Mucosa of stomach (tissue), 1 donor: ENCODE results near the gene ASCC3.

Source experiments
- H3K27me3 ChIP-seq: one replicate; pipeline ENCODE4 v1.7.0; 2013; ENCODE audit warnings: mild to moderate bottlenecking, low read length; ENCODE audit not compliant: control insufficient read depth, insufficient read depth
- H3K36me3 ChIP-seq: one replicate; pipeline ENCODE4 v1.7.0; 2013; ENCODE audit warnings: low read length; ENCODE audit not compliant: control insufficient read depth, insufficient read depth
- H3K4me1 ChIP-seq: one replicate; pipeline ENCODE4 v1.7.0; 2013; ENCODE audit warnings: mild to moderate bottlenecking, low read length; ENCODE audit not compliant: control insufficient read depth, insufficient read depth
- H3K4me3 ChIP-seq: one replicate; pipeline ENCODE4 v1.7.0; 2013; ENCODE audit warnings: low read length
- H3K9ac ChIP-seq: one replicate; pipeline ENCODE4 v1.7.0; 2013; ENCODE audit warnings: mild to moderate bottlenecking, low read length, moderate library complexity
- H3K9me3 ChIP-seq: one replicate; pipeline ENCODE4 v1.7.0; 2013; ENCODE audit warnings: mild to moderate bottlenecking, low read length, moderate library complexity; ENCODE audit not compliant: control insufficient read depth
- donor health status: Pancreatic carcinoma.

Gene ASCC3

GRCh38 chr6:100695445-100695844 lies 185.7 kb downstream of the ASCC3 start:
- H3K4me1 ChIP-seq: no peaks in the 10 kb centered on the region
- no peaks in the 10 kb centered on the region for H3K9me3 ChIP-seq
- H3K4me3 ChIP-seq: no peak overlapping the region
- H3K36me3 ChIP-seq: no peaks in the 10 kb centered on the region
- H3K27me3 ChIP-seq: no peaks in the 10 kb centered on the region
- no peak overlapping the region for H3K9ac ChIP-seq

- H3K27me3 ChIP-seq: no peaks in the 10 kb centered on the region
- H3K9me3 ChIP-seq: no peaks in the 10 kb centered on the region
- no peak overlapping the region for H3K9ac ChIP-seq
- H3K36me3 ChIP-seq: no peaks in the 10 kb centered on the region
- no peaks in the 10 kb centered on the region for H3K4me1 ChIP-seq
- H3K4me3 ChIP-seq: no peak overlapping the region
These were observed 187.7 kb downstream of the ASCC3 start for GRCh38 chr6:100693249-100693927.

GRCh38 chr6:100691972-100692371 lies 189.2 kb downstream of the ASCC3 start:
- no peaks in the 10 kb centered on the region for H3K36me3 ChIP-seq
- no peaks in the 10 kb centered on the region for H3K27me3 ChIP-seq
- H3K4me1 ChIP-seq: no peaks in the 10 kb centered on the region
- no peak overlapping the region for H3K9ac ChIP-seq
- H3K4me3 ChIP-seq: no peak overlapping the region
- H3K9me3 ChIP-seq: no peaks in the 10 kb centered on the region

GRCh38 chr6:100686216-100686615 lies 194.9 kb downstream of the ASCC3 start:
- no peaks in the 10 kb centered on the region for H3K4me1 ChIP-seq
- H3K27me3 ChIP-seq: no peaks in the 10 kb centered on the region
- H3K9me3 ChIP-seq: no peaks in the 10 kb centered on the region
- no peak overlapping the region for H3K9ac ChIP-seq
- H3K36me3 ChIP-seq: no peaks in the 10 kb centered on the region
- H3K4me3 ChIP-seq: no peak overlapping the region

GRCh38 chr6:100685747-100686146 lies 195.4 kb downstream of the ASCC3 start:
- H3K9ac ChIP-seq: no peak overlapping the region
- no peaks in the 10 kb centered on the region for H3K9me3 ChIP-seq
- no peak overlapping the region for H3K4me3 ChIP-seq
- no peaks in the 10 kb centered on the region for H3K36me3 ChIP-seq
- no peaks in the 10 kb centered on the region for H3K27me3 ChIP-seq
- no peaks in the 10 kb centered on the region for H3K4me1 ChIP-seq

- H3K36me3 ChIP-seq: no peaks in the 10 kb centered on the region
- H3K27me3 ChIP-seq: no peaks in the 10 kb centered on the region
- no peaks in the 10 kb centered on the region for H3K4me1 ChIP-seq
- H3K9ac ChIP-seq: no peak overlapping the region
- H3K4me3 ChIP-seq: no peak overlapping the region
- no peaks in the 10 kb centered on the region for H3K9me3 ChIP-seq
These were observed 201.0 kb downstream of the ASCC3 start for GRCh38 chr6:100680163-100680562.

- H3K4me1 ChIP-seq: no peaks in the 10 kb centered on the region
- no peaks in the 10 kb centered on the region for H3K27me3 ChIP-seq
- H3K9ac ChIP-seq: no peak overlapping the region
- no peak overlapping the region for H3K4me3 ChIP-seq
- H3K36me3 ChIP-seq: no peaks in the 10 kb centered on the region
- no peaks in the 10 kb centered on the region for H3K9me3 ChIP-seq
These were observed 203.1 kb downstream of the ASCC3 start for GRCh38 chr6:100678027-100678426.

- no peak overlapping the region for H3K9ac ChIP-seq
- H3K36me3 ChIP-seq: no peaks in the 10 kb centered on the region
- no peaks in the 10 kb centered on the region for H3K27me3 ChIP-seq
- no peak overlapping the region for H3K4me3 ChIP-seq
- no peaks in the 10 kb centered on the region for H3K9me3 ChIP-seq
- H3K4me1 ChIP-seq: no peaks in the 10 kb centered on the region
These were observed 203.9 kb downstream of the ASCC3 start for GRCh38 chr6:100677240-100677639.

- no peak overlapping the region for H3K4me3 ChIP-seq
- no peak overlapping the region for H3K9ac ChIP-seq
- no peaks in the 10 kb centered on the region for H3K4me1 ChIP-seq
- no peaks in the 10 kb centered on the region for H3K36me3 ChIP-seq
- no peaks in the 10 kb centered on the region for H3K27me3 ChIP-seq
- no peaks in the 10 kb centered on the region for H3K9me3 ChIP-seq
These were observed 207.5 kb downstream of the ASCC3 start for GRCh38 chr6:100673641-100674040.

- Histone ChIP-seq H3K27me3 (no peaks in the 10 kb centered on the region), H3K4me1 (no peaks in the 10 kb centered on the region), H3K4me3 (no peak overlapping the region), H3K36me3 (no peaks in the 10 kb centered on the region), H3K9me3 (no peaks in the 10 kb centered on the region), H3K9ac (no peak overlapping the region)
These were observed 209.4 kb downstream of the ASCC3 start for GRCh38 chr6:100671740-100672139.

GRCh38 chr6:100670056-100670455 lies 211.1 kb downstream of the ASCC3 start:
- Histone ChIP-seq H3K4me1 (no peaks in the 10 kb centered on the region), H3K36me3 (no peaks in the 10 kb centered on the region), H3K4me3 (no peak overlapping the region), H3K27me3 (no peaks in the 10 kb centered on the region), H3K9me3 (no peaks in the 10 kb centered on the region), H3K9ac (no peak overlapping the region)

GRCh38 chr6:100665041-100665380 lies 216.1 kb downstream of the ASCC3 start:
- no peaks in the 10 kb centered on the region for H3K36me3 ChIP-seq
- H3K4me3 ChIP-seq: no peak overlapping the region
- H3K9ac ChIP-seq: no peak overlapping the region
- H3K4me1 ChIP-seq: no peaks in the 10 kb centered on the region
- no peaks in the 10 kb centered on the region for H3K9me3 ChIP-seq
- no peaks in the 10 kb centered on the region for H3K27me3 ChIP-seq
